ENCODE results near the gene CEP135.

CEP135 gene

GRCh38 chr4:56007154-56007553 lies 58.4 kb downstream of the CEP135 start:
- no peak for DNase-seq (ENCODE audit: low read depth, low spot score)

GRCh38 chr4:56008206-56008605 lies 59.5 kb downstream of the CEP135 start:
- DNase-seq (ENCODE audit: low read depth, low spot score) = no peak

- DNase-seq (ENCODE audit: low read depth, low spot score) = no peak
Observed at GRCh38 chr4:56026596-56026995, 77.9 kb downstream of the CEP135 start.

- DNase-seq (ENCODE audit: low read depth, low spot score) = no peak
Observed at GRCh38 chr4:56028165-56028564, 79.4 kb downstream of the CEP135 start.

GRCh38 chr4:56038487-56039162 lies 89.9 kb downstream of the CEP135 start:
- no peak for DNase-seq (ENCODE audit: low read depth, low spot score)

- DNase-seq (ENCODE audit: low read depth, low spot score) = no peak
Observed at GRCh38 chr4:56040842-56041241, 92.1 kb downstream of the CEP135 start.

- DNase-seq (ENCODE audit: low read depth, low spot score) = no peak
Observed at GRCh38 chr4:56042225-56042624, 93.5 kb downstream of the CEP135 start.

- DNase-seq (ENCODE audit: low read depth, low spot score) = no peak
Observed at GRCh38 chr4:56048383-56048701, 99.6 kb downstream of the CEP135 start.

- no peak for DNase-seq (ENCODE audit: low read depth, low spot score)
Observed at GRCh38 chr4:56048702-56049431, 100.1 kb downstream of the CEP135 start.

GRCh38 chr4:56050625-56051024 lies 101.9 kb downstream of the CEP135 start:
- DNase-seq (ENCODE audit: low read depth, low spot score) = no peak

GRCh38 chr4:56051029-56051709 lies 102.4 kb downstream of the CEP135 start:
- DNase-seq (ENCODE audit: low read depth, low spot score) = no peak

- no peak for DNase-seq (ENCODE audit: low read depth, low spot score)
Observed at GRCh38 chr4:56051710-56052075, 102.9 kb downstream of the CEP135 start.

GRCh38 chr4:56052481-56052880 lies 103.7 kb downstream of the CEP135 start:
- DNase-seq (ENCODE audit: low read depth, low spot score) = no peak

- DNase-seq (ENCODE audit: low read depth, low spot score) = no peak
Observed at GRCh38 chr4:56052966-56053365, 104.2 kb downstream of the CEP135 start.

GRCh38 chr4:56055027-56055977 lies 106.6 kb downstream of the CEP135 start:
- DNase-seq (ENCODE audit: low read depth, low spot score) = no peak

GRCh38 chr4:56055991-56056390 lies 107.2 kb downstream of the CEP135 start:
- no peak for DNase-seq (ENCODE audit: low read depth, low spot score)

- no peak for DNase-seq (ENCODE audit: low read depth, low spot score)
Observed at GRCh38 chr4:56058555-56058954, 109.8 kb downstream of the CEP135 start.

- DNase-seq (ENCODE audit: low read depth, low spot score) = no peak
Observed at GRCh38 chr4:56060036-56060435, 111.3 kb downstream of the CEP135 start.

GRCh38 chr4:56062106-56062505 lies 113.4 kb downstream of the CEP135 start:
- no peak for DNase-seq (ENCODE audit: low read depth, low spot score)

GRCh38 chr4:56062526-56063145 lies 113.9 kb downstream of the CEP135 start:
- DNase-seq (ENCODE audit: low read depth, low spot score) = no peak

GRCh38 chr4:56066493-56066892 lies 117.7 kb downstream of the CEP135 start:
- no peak for DNase-seq (ENCODE audit: low read depth, low spot score)

All from iPS DF 19.7 (cell line).